ENCODE data around the gene TPRX2.
"Not testable (repeated sequence)": the region's sequence is repeated elsewhere in the genome, so short reads cannot be mapped to it uniquely, and the experiment has no call there.

Gene TPRX2

GRCh38 chr19:47858646-47859285 lies at the start of gene TPRX2:
TSS of gene TPRX2 (plus strand) at chr19:47859235. CDS start at chr19:47859247, 12 bp downstream.
- DNase-seq: not testable (repeated sequence)

- DNase-seq: no peak
These were observed 45.6 kb upstream of the TPRX2 start for GRCh38 chr19:47813304-47813994.

- no peak for DNase-seq
These were observed 45.1 kb upstream of the TPRX2 start for GRCh38 chr19:47813995-47814328.

- DNase-seq: not testable (repeated sequence)
These were observed 42.8 kb upstream of the TPRX2 start for GRCh38 chr19:47816270-47816669.

- not testable (repeated sequence) for DNase-seq
These were observed 40.8 kb upstream of the TPRX2 start for GRCh38 chr19:47818221-47818620.

GRCh38 chr19:47819858-47820257 lies 39.2 kb upstream of the TPRX2 start:
- DNase-seq: no peak

GRCh38 chr19:47820410-47820809 lies 38.6 kb upstream of the TPRX2 start:
- no peak for DNase-seq

- DNase-seq: no peak
These were observed 37.5 kb upstream of the TPRX2 start, which contains the start of gene CRX for GRCh38 chr19:47821460-47822020. TSS of gene CRX (plus strand) at chr19:47821937. CDS start at chr19:47834444, 12,507 bp downstream.

GRCh38 chr19:47824396-47824795 lies 34.6 kb upstream of the TPRX2 start:
- DNase-seq: no peak

- no peak for DNase-seq
These were observed 32.2 kb upstream of the TPRX2 start for GRCh38 chr19:47826800-47827199.

- DNase-seq: no peak
These were observed 26.3 kb upstream of the TPRX2 start for GRCh38 chr19:47832723-47833122.

- DNase-seq: no peak
These were observed 23.0 kb upstream of the TPRX2 start for GRCh38 chr19:47836038-47836437.

- no peak for DNase-seq
These were observed 19.6 kb upstream of the TPRX2 start for GRCh38 chr19:47839411-47839810.

GRCh38 chr19:47839913-47840312 lies 19.1 kb upstream of the TPRX2 start:
- no peak for DNase-seq

- DNase-seq: no peak
These were observed 16.1 kb upstream of the TPRX2 start for GRCh38 chr19:47842941-47843340.

GRCh38 chr19:47848425-47848822 lies 10.6 kb upstream of the TPRX2 start:
- DNase-seq: no peak

- no peak for DNase-seq
These were observed 10.1 kb upstream of the TPRX2 start for GRCh38 chr19:47848823-47849473.

- DNase-seq: no peak
These were observed 6.0 kb upstream of the TPRX2 start for GRCh38 chr19:47853003-47853402.

- DNase-seq: no peak
These were observed 4.6 kb upstream of the TPRX2 start for GRCh38 chr19:47854459-47854858.

GRCh38 chr19:47858231-47858630 lies 804 bp upstream of the TPRX2 start:
- not testable (repeated sequence) for DNase-seq

GRCh38 chr19:47859838-47860237 lies 803 bp downstream of the TPRX2 start:
- not testable (repeated sequence) for DNase-seq

GRCh38 chr19:47860602-47861297 lies 1.7 kb downstream of the TPRX2 start:
- no peak for DNase-seq

- DNase-seq: no peak
These were observed 2.6 kb downstream of the TPRX2 start for GRCh38 chr19:47861630-47862029.

Data from SHP77 treated with DMSO at 0.1 percent for 48 hours (cell line).